GM23338 (cell line): ENCODE data around the gene LINC00632. TPM values are rescaled to one million over a fixed set of nuclear protein-coding genes. Genes with fewer than 3 reads are reported as not detected.

ENCODE experiments used
- ATAC-seq: fragments of 200-7000 bp; cut with Tn5 transposase; 3 replicates; pipeline ENCODE4 v1.9.1; 2020
- DNase-seq: peaks from one replicate; pipeline ENCODE4 v3.0.0-alpha.2; 2015; ENCODE audit warnings: low spot score
- H2AFZ ChIP-seq: fragments of 200-600 bp; sonication (generic); 2 replicates; pipeline ENCODE4 v1.8.0; 2016; ENCODE audit warnings: antibody characterized with exemption, mild to moderate bottlenecking, moderate library complexity
- H3F3A ChIP-seq: fragments of 200-600 bp; sonication (generic); replicated peaks from 2 replicates; pipeline ENCODE4 v1.8.0; 2017; ENCODE audit warnings: antibody characterized with exemption, mixed run types, low read depth
- H3K27ac ChIP-seq: fragments of 200-600 bp; sonication (generic); 2 replicates; pipeline ENCODE4 v1.6.1; 2016; ENCODE audit warnings: low read depth
- H3K27me3 ChIP-seq: fragments of 200-600 bp; sonication (generic); 2 replicates; pipeline ENCODE4 v1.8.0; 2016; ENCODE audit warnings: mild to moderate bottlenecking, mixed run types, moderate library complexity; ENCODE audit not compliant: insufficient read depth
- H3K36me3 ChIP-seq: fragments of 200-600 bp; sonication (generic); 2 replicates; pipeline ENCODE4 v1.8.0; 2016; ENCODE audit warnings: mild to moderate bottlenecking; ENCODE audit not compliant: insufficient read depth
- H3K4me1 ChIP-seq: fragments of 200-600 bp; sonication (generic); 2 replicates; pipeline ENCODE4 v1.8.0; 2016; ENCODE audit warnings: mild to moderate bottlenecking, moderate library complexity; ENCODE audit not compliant: insufficient read depth
- H3K4me2 ChIP-seq: fragments of 200-600 bp; sonication (generic); 2 replicates; pipeline ENCODE4 v1.7.1; 2017; ENCODE audit warnings: mixed run types
- H3K4me3 ChIP-seq: fragments of 200-600 bp; sonication (generic); 2 replicates; pipeline ENCODE4 v1.6.1; 2016; ENCODE audit warnings: mixed run types
- H3K79me2 ChIP-seq: fragments of 200-600 bp; sonication (generic); replicated peaks from 2 replicates; pipeline ENCODE4 v1.8.0; 2017; ENCODE audit warnings: mild to moderate bottlenecking; ENCODE audit not compliant: insufficient read depth
- H3K9me2 ChIP-seq: fragments of 200-600 bp; sonication (generic); 2 replicates; pipeline ENCODE4 v1.8.0; 2017; ENCODE audit not compliant: insufficient read depth
- H4K20me1 ChIP-seq: fragments of 200-600 bp; sonication (generic); replicated peaks from 2 replicates; pipeline ENCODE4 v1.8.0; 2017; ENCODE audit warnings: mild to moderate bottlenecking; ENCODE audit not compliant: insufficient read depth
- H3K27ac Mint-ChIP-seq: 2 replicates; pipeline ENCODE4 v1.8.0; 2020; ENCODE audit warnings: inconsistent platforms, mild to moderate bottlenecking, moderate library complexity, mixed read lengths
- H3K27me3 Mint-ChIP-seq: 3 replicates; pipeline ENCODE4 v1.8.0; 2022; ENCODE audit warnings: low read depth, mild to moderate bottlenecking, moderate library complexity, mixed read lengths, inconsistent platforms; ENCODE audit not compliant: insufficient read depth, poor library complexity
- H3K36me3 Mint-ChIP-seq: 3 replicates; pipeline ENCODE4 v1.8.0; 2021; ENCODE audit warnings: low read depth, mild to moderate bottlenecking, inconsistent platforms, moderate library complexity, mixed read lengths
- H3K4me1 Mint-ChIP-seq: 3 replicates; pipeline ENCODE4 v1.8.0; 2020; ENCODE audit warnings: mild to moderate bottlenecking, inconsistent platforms, mixed read lengths
- H3K4me3 Mint-ChIP-seq: 3 replicates; pipeline ENCODE4 v1.8.0; 2021; ENCODE audit warnings: moderate library complexity, mild to moderate bottlenecking, inconsistent platforms, mixed read lengths
- H3K9me3 Mint-ChIP-seq: 3 replicates; pipeline ENCODE4 v1.8.0; 2020; ENCODE audit warnings: moderate library complexity, mild to moderate bottlenecking, inconsistent platforms, mixed read lengths
- EZH2 ChIP-seq: fragments of 200-600 bp; sonication (generic); IDR thresholded peaks from one replicate; pipeline ENCODE4 v1.8.0; 2017; ENCODE audit warnings: antibody characterized with exemption, mild to moderate bottlenecking, low read depth; ENCODE audit not compliant: unreplicated experiment
- EZH2phosphoT487 ChIP-seq: fragments of 200-600 bp; sonication (generic); IDR thresholded peaks from one replicate; pipeline ENCODE4 v1.8.1; 2018; ENCODE audit warnings: antibody characterized with exemption; ENCODE audit not compliant: unreplicated experiment
- JUNB ChIP-seq: IDR thresholded peaks from one replicate; pipeline ENCODE4 v1.6.1; 2016; ENCODE audit warnings: antibody characterized with exemption; ENCODE audit not compliant: unreplicated experiment
- NANOG ChIP-seq: IDR thresholded peaks from 2 replicates; pipeline ENCODE4 v1.6.1; 2016; ENCODE audit warnings: antibody characterized with exemption, borderline replicate concordance
- POLR2AphosphoS5 ChIP-seq: IDR thresholded peaks from 2 replicates; pipeline ENCODE4 v1.6.1; 2016; ENCODE audit warnings: antibody characterized with exemption, low read depth
- STAT1 ChIP-seq: IDR thresholded peaks from one replicate; pipeline ENCODE4 v1.6.1; 2016; ENCODE audit warnings: antibody characterized with exemption; ENCODE audit not compliant: unreplicated experiment
- ZNF331 ChIP-seq: fragments of 250-450 bp; sonication (Bioruptor Pico); IDR thresholded peaks from 2 replicates; pipeline ENCODE4 v1.5.0; 2020; ENCODE audit warnings: low read depth, mild to moderate bottlenecking, moderate library complexity
- polyA plus RNA-seq: library from polyadenylated mRNA; unstranded; fragments of >200 nt; fragmentation: Nextera tagmentation; extraction: Ambion mirVana; gene quantifications from 2 replicates; pipeline ENCODE4 v1.2.1, GENCODE V29; 2016
- total RNA-seq: library from RNA; depleted of rRNA; stranded (reverse); fragments of >200 nt; shearing (Covaris generic); gene quantifications from 2 replicates; pipeline ENCODE4 v1.2.3, GENCODE V29; 2014
- TF ChIP-seq, protein P1 (sequence below): fragments of 250-450 bp; sonication (Bioruptor Pico); IDR thresholded peaks from 2 replicates; pipeline ENCODE4 v1.5.0; 2020; ENCODE audit warnings: mild to moderate bottlenecking, moderate library complexity
- TF ChIP-seq, protein P2 (sequence below): IDR thresholded peaks from 2 replicates; pipeline ENCODE4 v1.6.1; 2016; ENCODE audit warnings: antibody characterized with exemption

LINC00632 gene
- total and polyA plus RNA-seq, 2 experiments from 2014 or later, result 10.9 to 25.2 TPM

DNA sequence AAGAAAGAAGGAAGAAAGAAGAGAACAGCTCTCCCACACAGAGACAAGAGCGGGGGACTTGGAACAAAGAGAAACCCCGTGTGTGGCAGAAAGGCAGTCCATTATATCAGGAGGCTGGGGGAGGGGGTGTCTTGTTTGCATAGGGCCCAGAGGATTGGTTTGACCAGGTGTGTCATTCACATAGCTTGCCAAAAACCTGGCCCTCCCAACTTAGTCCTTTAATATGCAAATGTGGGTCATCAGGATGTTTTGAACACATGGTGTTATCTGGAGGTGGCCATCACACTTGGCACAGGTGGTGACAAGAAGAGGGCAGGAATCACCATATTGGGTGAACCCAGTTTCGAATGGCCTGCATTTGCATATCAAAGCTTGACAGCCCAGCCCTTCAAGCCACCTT is 111.7 kb downstream of the LINC00632 start:
- H3K36me3 Mint-ChIP-seq, result peaks cover 10% of the 10 kb centered on the region
- DNase-seq (peak; percentile 71), ATAC-seq (peak; percentile 71)
- peaks cover 17% of the 10 kb centered on the region for H3K4me1 Mint-ChIP-seq
- peak overlapping the region; percentile 91 for H3K27ac Mint-ChIP-seq
- peaks cover 2% of the 10 kb centered on the region for H3K27me3 Mint-ChIP-seq
- Histone ChIP-seq H3K27me3 (no peaks in the 10 kb centered on the region), H3F3A (no peaks in the 10 kb centered on the region), H3K9me2 (no peaks in the 10 kb centered on the region), H4K20me1 (no peaks in the 10 kb centered on the region), H3K4me2 (peak overlapping the region; percentile 58; the same call in 1 of the 2 replicates), H3K4me3 (peak overlapping the region; percentile 39; the same call in 1 of the 2 replicates), H3K36me3 (no peaks in the 10 kb centered on the region), H3K27ac (peak overlapping the region; percentile 83; the same call in 1 of the 2 replicates), H3K4me1 (0 out of 2 replicates have a peak, but pooled peaks cover 11% of the 10 kb centered on the region), H3K79me2 (no peaks in the 10 kb centered on the region; the same call in 1 of the 2 replicates), H2AFZ (no peak overlapping the region)
- peak overlapping the region; percentile 51 for H3K4me3 Mint-ChIP-seq
- TF ChIP-seq POLR2AphosphoS5, result 0 out of 2 replicates have a peak, but pooled peaks have one; percentile 20
- no peak for TF ChIP-seq ZNF331
- TF ChIP-seq NANOG, result peak; percentile 66
- peaks cover 13% of the 10 kb centered on the region for H3K9me3 Mint-ChIP-seq

DNA sequence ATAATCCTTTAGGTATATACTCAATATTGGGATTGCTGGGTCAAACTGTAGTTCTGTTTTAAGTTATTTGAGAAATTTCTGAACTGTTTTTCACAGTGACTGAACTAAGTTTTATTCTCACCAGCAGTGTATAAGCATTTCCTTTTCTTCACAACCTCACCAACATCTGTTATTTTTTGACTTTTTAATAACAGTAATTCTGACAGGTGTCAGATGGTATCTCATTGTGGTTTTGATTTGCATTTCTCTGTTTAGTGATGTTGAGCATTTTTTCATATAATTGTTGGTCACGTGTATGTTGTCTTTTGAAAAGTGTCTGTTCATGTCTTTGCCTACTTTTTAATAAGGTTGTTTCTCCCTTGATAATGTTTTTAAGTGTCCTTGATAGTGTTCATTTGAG is 112.6 kb downstream of the LINC00632 start:
- no peak overlapping the region for H3K4me3 Mint-ChIP-seq
- no peaks in the 10 kb centered on the region for H3K9me2 ChIP-seq
- peaks cover 6% of the 10 kb centered on the region; the same call in 2 of the 3 replicates for H3K9me3 Mint-ChIP-seq
- no peak overlapping the region for H3K4me3 ChIP-seq
- ATAC-seq, result no peak
- H3K27me3 Mint-ChIP-seq, result no peaks in the 10 kb centered on the region
- no peak overlapping the region for H3K4me2 ChIP-seq
- no peaks in the 10 kb centered on the region for H3K36me3 ChIP-seq
- no peaks in the 10 kb centered on the region for H3K27me3 ChIP-seq
- H3K36me3 Mint-ChIP-seq, result peaks cover 3% of the 10 kb centered on the region
- H3K79me2 ChIP-seq, result no peaks in the 10 kb centered on the region; the same call in 1 of the 2 replicates
- no peak overlapping the region for H3K27ac Mint-ChIP-seq
- no peak for TF ChIP-seq EZH2phosphoT487
- TF ChIP-seq STAT1, result no peak
- TF ChIP-seq, protein P1, sequence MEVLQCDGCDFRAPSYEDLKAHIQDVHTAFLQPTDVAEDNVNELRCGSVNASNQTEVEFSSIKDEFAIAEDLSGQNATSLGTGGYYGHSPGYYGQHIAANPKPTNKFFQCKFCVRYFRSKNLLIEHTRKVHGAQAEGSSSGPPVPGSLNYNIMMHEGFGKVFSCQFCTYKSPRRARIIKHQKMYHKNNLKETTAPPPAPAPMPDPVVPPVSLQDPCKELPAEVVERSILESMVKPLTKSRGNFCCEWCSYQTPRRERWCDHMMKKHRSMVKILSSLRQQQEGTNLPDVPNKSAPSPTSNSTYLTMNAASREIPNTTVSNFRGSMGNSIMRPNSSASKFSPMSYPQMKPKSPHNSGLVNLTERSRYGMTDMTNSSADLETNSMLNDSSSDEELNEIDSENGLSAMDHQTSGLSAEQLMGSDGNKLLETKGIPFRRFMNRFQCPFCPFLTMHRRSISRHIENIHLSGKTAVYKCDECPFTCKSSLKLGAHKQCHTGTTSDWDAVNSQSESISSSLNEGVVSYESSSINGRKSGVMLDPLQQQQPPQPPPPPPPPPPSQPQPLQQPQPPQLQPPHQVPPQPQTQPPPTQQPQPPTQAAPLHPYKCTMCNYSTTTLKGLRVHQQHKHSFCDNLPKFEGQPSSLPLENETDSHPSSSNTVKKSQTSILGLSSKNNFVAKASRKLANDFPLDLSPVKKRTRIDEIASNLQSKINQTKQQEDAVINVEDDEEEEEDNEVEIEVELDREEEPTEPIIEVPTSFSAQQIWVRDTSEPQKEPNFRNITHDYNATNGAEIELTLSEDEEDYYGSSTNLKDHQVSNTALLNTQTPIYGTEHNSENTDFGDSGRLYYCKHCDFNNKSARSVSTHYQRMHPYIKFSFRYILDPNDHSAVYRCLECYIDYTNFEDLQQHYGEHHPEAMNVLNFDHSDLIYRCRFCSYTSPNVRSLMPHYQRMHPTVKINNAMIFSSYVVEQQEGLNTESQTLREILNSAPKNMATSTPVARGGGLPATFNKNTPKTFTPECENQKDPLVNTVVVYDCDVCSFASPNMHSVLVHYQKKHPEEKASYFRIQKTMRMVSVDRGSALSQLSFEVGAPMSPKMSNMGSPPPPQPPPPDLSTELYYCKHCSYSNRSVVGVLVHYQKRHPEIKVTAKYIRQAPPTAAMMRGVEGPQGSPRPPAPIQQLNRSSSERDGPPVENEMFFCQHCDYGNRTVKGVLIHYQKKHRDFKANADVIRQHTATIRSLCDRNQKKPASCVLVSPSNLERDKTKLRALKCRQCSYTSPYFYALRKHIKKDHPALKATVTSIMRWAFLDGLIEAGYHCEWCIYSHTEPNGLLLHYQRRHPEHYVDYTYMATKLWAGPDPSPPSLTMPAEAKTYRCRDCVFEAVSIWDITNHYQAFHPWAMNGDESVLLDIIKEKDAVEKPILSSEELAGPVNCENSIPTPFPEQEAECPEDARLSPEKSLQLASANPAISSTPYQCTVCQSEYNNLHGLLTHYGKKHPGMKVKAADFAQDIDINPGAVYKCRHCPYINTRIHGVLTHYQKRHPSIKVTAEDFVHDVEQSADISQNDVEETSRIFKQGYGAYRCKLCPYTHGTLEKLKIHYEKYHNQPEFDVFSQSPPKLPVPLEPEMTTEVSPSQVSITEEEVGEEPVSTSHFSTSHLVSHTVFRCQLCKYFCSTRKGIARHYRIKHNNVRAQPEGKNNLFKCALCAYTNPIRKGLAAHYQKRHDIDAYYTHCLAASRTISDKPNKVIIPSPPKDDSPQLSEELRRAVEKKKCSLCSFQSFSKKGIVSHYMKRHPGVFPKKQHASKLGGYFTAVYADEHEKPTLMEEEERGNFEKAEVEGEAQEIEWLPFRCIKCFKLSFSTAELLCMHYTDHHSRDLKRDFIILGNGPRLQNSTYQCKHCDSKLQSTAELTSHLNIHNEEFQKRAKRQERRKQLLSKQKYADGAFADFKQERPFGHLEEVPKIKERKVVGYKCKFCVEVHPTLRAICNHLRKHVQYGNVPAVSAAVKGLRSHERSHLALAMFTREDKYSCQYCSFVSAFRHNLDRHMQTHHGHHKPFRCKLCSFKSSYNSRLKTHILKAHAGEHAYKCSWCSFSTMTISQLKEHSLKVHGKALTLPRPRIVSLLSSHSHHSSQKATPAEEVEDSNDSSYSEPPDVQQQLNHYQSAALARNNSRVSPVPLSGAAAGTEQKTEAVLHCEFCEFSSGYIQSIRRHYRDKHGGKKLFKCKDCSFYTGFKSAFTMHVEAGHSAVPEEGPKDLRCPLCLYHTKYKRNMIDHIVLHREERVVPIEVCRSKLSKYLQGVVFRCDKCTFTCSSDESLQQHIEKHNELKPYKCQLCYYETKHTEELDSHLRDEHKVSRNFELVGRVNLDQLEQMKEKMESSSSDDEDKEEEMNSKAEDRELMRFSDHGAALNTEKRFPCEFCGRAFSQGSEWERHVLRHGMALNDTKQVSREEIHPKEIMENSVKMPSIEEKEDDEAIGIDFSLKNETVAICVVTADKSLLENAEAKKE, result no peak
- no peak for TF ChIP-seq JUNB
- no peak for TF ChIP-seq ZNF331
- TF ChIP-seq, protein P2, sequence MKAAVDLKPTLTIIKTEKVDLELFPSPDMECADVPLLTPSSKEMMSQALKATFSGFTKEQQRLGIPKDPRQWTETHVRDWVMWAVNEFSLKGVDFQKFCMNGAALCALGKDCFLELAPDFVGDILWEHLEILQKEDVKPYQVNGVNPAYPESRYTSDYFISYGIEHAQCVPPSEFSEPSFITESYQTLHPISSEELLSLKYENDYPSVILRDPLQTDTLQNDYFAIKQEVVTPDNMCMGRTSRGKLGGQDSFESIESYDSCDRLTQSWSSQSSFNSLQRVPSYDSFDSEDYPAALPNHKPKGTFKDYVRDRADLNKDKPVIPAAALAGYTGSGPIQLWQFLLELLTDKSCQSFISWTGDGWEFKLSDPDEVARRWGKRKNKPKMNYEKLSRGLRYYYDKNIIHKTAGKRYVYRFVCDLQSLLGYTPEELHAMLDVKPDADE, result no peak
- TF ChIP-seq EZH2, result no peak
- no peak overlapping the region for H2AFZ ChIP-seq
- peaks cover 15% of the 10 kb centered on the region for H3K4me1 Mint-ChIP-seq
- H3K4me1 ChIP-seq, result 0 out of 2 replicates have a peak, but pooled peaks cover 11% of the 10 kb centered on the region
- no peak overlapping the region for H3K27ac ChIP-seq
- DNase-seq, result no peak
- no peaks in the 10 kb centered on the region for H3F3A ChIP-seq
- no peaks in the 10 kb centered on the region for H4K20me1 ChIP-seq
